H9 (cell line): ENCODE data around the gene FN1. TPM values are rescaled to one million over a fixed set of nuclear protein-coding genes. Genes with fewer than 3 reads are reported as not detected.

Experiments used
- DNase-seq: peaks from one replicate; pipeline ENCODE4 v3.0.0-alpha.2; 2017
- H2AFZ ChIP-seq: one replicate; pipeline ENCODE4 v1.6.1; 2013; ENCODE audit warnings: mild to moderate bottlenecking, low read length, control low read depth, moderate library complexity
- H2AK5ac ChIP-seq: 2 replicates; pipeline ENCODE4 v1.6.1; 2013; ENCODE audit warnings: low read length, control low read depth, mixed read lengths; ENCODE audit not compliant: insufficient read length
- H2BK120ac ChIP-seq: one replicate; pipeline ENCODE4 v1.6.1; 2013; ENCODE audit warnings: low read depth, mild to moderate bottlenecking, low read length, control low read depth, inconsistent platforms; ENCODE audit not compliant: poor library complexity, severe bottlenecking
- H2BK12ac ChIP-seq: 2 replicates; pipeline ENCODE4 v1.6.1; 2013; ENCODE audit warnings: low read length, control low read depth, mixed read lengths, low read depth; ENCODE audit not compliant: insufficient read length
- H2BK15ac ChIP-seq: 2 replicates; pipeline ENCODE4 v1.6.1; 2013; ENCODE audit warnings: low read depth, low read length, control low read depth
- H2BK20ac ChIP-seq: one replicate; pipeline ENCODE4 v1.6.1; 2013; ENCODE audit warnings: low read depth, mild to moderate bottlenecking, low read length, control low read depth, inconsistent platforms; ENCODE audit not compliant: poor library complexity, severe bottlenecking
- H2BK5ac ChIP-seq: 2 replicates; pipeline ENCODE4 v1.6.1; 2013; ENCODE audit warnings: low read length, control low read depth, mixed read lengths; ENCODE audit not compliant: insufficient read length
- H3K14ac ChIP-seq: 2 replicates; pipeline ENCODE4 v1.6.1; 2013; ENCODE audit warnings: low read length, control low read depth; ENCODE audit not compliant: insufficient read depth
- H3K18ac ChIP-seq: 2 replicates; pipeline ENCODE4 v1.6.1; 2013; ENCODE audit warnings: low read depth, mild to moderate bottlenecking, mixed read lengths, low read length, control low read depth; ENCODE audit not compliant: insufficient read length
- H3K23ac ChIP-seq: 2 replicates; pipeline ENCODE4 v1.6.1; 2013; ENCODE audit warnings: low read length, control low read depth, mixed read lengths, low read depth; ENCODE audit not compliant: insufficient read length
- H3K23me2 ChIP-seq: 2 replicates; pipeline ENCODE4 v1.6.1; 2013; ENCODE audit warnings: low read depth, mild to moderate bottlenecking, mixed read lengths, low read length, control low read depth; ENCODE audit not compliant: insufficient read length, poor library complexity, severe bottlenecking
- H3K27ac ChIP-seq: 2 replicates; pipeline ENCODE4 v1.5.1; 2013; ENCODE audit warnings: low read length, control low read depth, mixed read lengths, low read depth; ENCODE audit not compliant: insufficient read length
- H3K27me3 ChIP-seq: 2 replicates; pipeline ENCODE4 v1.6.1; 2013; ENCODE audit warnings: low read length, control low read depth, inconsistent platforms; ENCODE audit not compliant: insufficient read depth
- H3K4ac ChIP-seq: 2 replicates; pipeline ENCODE4 v1.6.1; 2013; ENCODE audit warnings: low read depth, mild to moderate bottlenecking, control low read depth, inconsistent platforms, low read length, moderate library complexity
- H3K4me1 ChIP-seq: 2 replicates; pipeline ENCODE4 v1.6.1; 2013; ENCODE audit warnings: low read length, control low read depth, inconsistent platforms; ENCODE audit not compliant: insufficient read depth
- H3K4me2 ChIP-seq: 2 replicates; pipeline ENCODE4 v1.6.1; 2013; ENCODE audit warnings: low read length, control low read depth, mixed read lengths; ENCODE audit not compliant: insufficient read length, insufficient read depth
- H3K56ac ChIP-seq: 2 replicates; pipeline ENCODE4 v1.6.1; 2013; ENCODE audit warnings: low read depth, mild to moderate bottlenecking, mixed read lengths, low read length, control low read depth; ENCODE audit not compliant: insufficient read length
- H3K79me1 ChIP-seq: 2 replicates; pipeline ENCODE4 v1.6.1; 2013; ENCODE audit warnings: low read depth, mild to moderate bottlenecking, moderate library complexity, low read length, control low read depth, inconsistent platforms; ENCODE audit not compliant: insufficient read depth, poor library complexity, severe bottlenecking
- H3K79me2 ChIP-seq: 2 replicates; pipeline ENCODE4 v1.6.1; 2013; ENCODE audit warnings: low read length, control low read depth, inconsistent platforms; ENCODE audit not compliant: insufficient read depth
- H3K9ac ChIP-seq: 2 replicates; pipeline ENCODE4 v1.6.1; 2013; ENCODE audit warnings: low read length, control low read depth, mixed read lengths; ENCODE audit not compliant: insufficient read length; ENCODE audit errors: extremely low read depth
- H3K9me3 ChIP-seq: one replicate; pipeline ENCODE4 v1.6.1; 2013; ENCODE audit warnings: low read depth, low read length, inconsistent platforms; ENCODE audit not compliant: control insufficient read depth
- H3T11ph ChIP-seq: one replicate; pipeline ENCODE4 v1.6.1; 2013; ENCODE audit warnings: mild to moderate bottlenecking, low read length, control low read depth, inconsistent platforms
- H4K20me1 ChIP-seq: one replicate; pipeline ENCODE4 v1.6.1; 2013; ENCODE audit not compliant: control insufficient read depth, insufficient read length, insufficient read depth
- H4K5ac ChIP-seq: 2 replicates; pipeline ENCODE4 v1.6.1; 2013; ENCODE audit warnings: low read depth, mild to moderate bottlenecking, mixed read lengths, low read length, control low read depth; ENCODE audit not compliant: insufficient read length
- H4K8ac ChIP-seq: replicated peaks from 2 replicates; pipeline ENCODE4 v1.6.1; 2013; ENCODE audit warnings: low read length, control low read depth, mixed read lengths, low read depth; ENCODE audit not compliant: insufficient read length
- H4K91ac ChIP-seq: 2 replicates; pipeline ENCODE4 v1.6.1; 2013; ENCODE audit warnings: low read depth, mild to moderate bottlenecking, moderate library complexity, mixed read lengths, low read length, control low read depth; ENCODE audit not compliant: insufficient read length
- H3K27ac Mint-ChIP-seq, 3 experiments: 2 replicates in 2 of 3; 3 replicates in 1 of 3; pipeline ENCODE4 v1.8.0; 2020 to 2021; ENCODE audit warnings: mixed read lengths in 3 of 3, mild to moderate bottlenecking in 1 of 3, moderate library complexity in 1 of 3
- H3K27me3 Mint-ChIP-seq: 2 replicates; pipeline ENCODE4 v1.8.0; 2021; ENCODE audit warnings: low read depth, mild to moderate bottlenecking, moderate library complexity, mixed read lengths
- H3K36me3 Mint-ChIP-seq, 3 experiments: 2 replicates in 2 of 3; 3 replicates in 1 of 3; pipeline ENCODE4 v1.8.0; 2020 to 2021; ENCODE audit warnings: low read depth in 3 of 3, mixed read lengths in 3 of 3; ENCODE audit not compliant: insufficient read depth in 1 of 3
- H3K4me1 Mint-ChIP-seq, 2 experiments: 2 replicates each; pipeline ENCODE4 v1.8.0; 2020; ENCODE audit warnings: mixed read lengths in 2 of 2
- H3K4me3 Mint-ChIP-seq, 2 experiments: 2 replicates in 1 of 2; 3 replicates in 1 of 2; pipeline ENCODE4 v1.8.0; 2020 to 2021; ENCODE audit warnings: mild to moderate bottlenecking in 2 of 2, mixed read lengths in 2 of 2, moderate library complexity in 1 of 2
- H3K9me3 Mint-ChIP-seq, 2 experiments: 2 replicates in 1 of 2; 3 replicates in 1 of 2; pipeline ENCODE4 v1.8.0; 2020; ENCODE audit warnings: mild to moderate bottlenecking in 2 of 2, mixed read lengths in 2 of 2, moderate library complexity in 1 of 2
- WGBS: extraction: QIAGEN DNeasy Blood & Tissue Kit; methylation state at CpG from one replicate; pipeline ENCODE4 v1.1.7; 2013; ENCODE audit warnings: missing lambda C conversion rate, low lambda C conversion rate, mixed read lengths; ENCODE audit not compliant: insufficient read length; ENCODE audit errors: extremely low coverage; 5-methylcytosine and 5-hydroxymethylcytosine counted together
- total RNA-seq: library from RNA; stranded (reverse); gene quantifications from 2 replicates; pipeline ENCODE4 v1.2.1, GENCODE V29; 2021
- TF ChIP-seq, protein P1 (sequence below): fragments of 200-600 bp; sonication (generic); conservative IDR thresholded peaks from 3 replicates; pipeline ENCODE4 v1.8.0; 2021; ENCODE audit warnings: antibody characterized with exemption, mild to moderate bottlenecking

Gene FN1
- total RNA-seq, 1 experiment from 2014 or later, result 56.0 TPM

DNA sequence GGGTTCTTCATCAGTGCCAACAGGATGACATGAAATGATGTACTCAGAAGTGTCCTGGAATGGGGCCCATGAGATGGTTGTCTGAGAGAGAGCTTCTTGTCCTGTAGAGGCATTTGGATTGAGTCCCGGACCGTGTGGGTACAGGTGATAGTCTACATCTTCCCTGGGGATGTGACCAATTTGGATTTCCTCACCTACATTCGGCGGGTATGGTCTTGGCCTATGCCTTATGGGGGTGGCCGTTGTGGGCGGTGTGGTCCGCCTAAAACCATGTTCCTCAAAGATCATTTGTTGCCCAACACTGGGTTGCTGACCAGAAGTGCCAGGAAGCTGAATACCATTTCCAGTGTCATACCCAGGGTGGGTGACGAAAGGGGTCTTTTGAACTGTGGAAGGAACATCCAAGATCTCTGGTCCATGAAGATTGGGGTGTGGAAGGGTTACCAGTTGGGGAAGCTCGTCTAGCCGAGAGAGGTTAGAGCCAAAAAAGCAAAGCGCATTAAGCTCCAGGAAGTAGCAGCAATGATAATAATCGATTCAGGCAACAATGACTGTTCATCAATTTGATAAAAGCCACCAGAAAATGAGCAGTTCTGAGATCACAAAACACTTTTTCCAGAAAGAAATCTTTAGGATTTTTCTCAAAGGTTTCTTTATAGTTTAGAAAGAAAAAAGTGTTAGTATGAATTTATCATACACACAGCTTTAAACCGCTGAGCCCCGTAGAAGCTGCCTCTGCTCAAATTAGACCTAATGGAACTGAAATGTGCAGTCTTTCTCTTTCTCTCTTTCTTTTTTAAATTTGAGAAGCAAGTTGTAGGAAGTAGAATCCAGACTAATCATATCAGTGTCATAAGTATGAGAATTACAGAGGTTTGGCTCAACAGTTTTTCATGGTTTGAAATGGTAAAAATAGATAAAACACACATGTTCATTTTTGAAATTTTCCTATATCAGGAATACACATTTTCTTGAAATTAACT is 63.7 kb downstream of the FN1 start:
- H3K4me1 ChIP-seq, result no peaks in the 10 kb centered on the region
- Mint-ChIP-seq H3K27me3 (no peaks in the 10 kb centered on the region), H3K4me1 (no peaks in the 10 kb centered on the region), H3K9me3 (no peaks in the 10 kb centered on the region), H3K27ac (peak overlapping the region in 1 of 3 experiments; percentile 14; a peak in 4 of 7 replicates), H3K36me3 (peaks cover 15 to 48% (median 26%) of the 10 kb centered on the region in 3 experiments; a peak in 6 of 7 replicates), H3K4me3 (no peak overlapping the region)
- H2BK15ac ChIP-seq, result no peak overlapping the region
- no peak overlapping the region for H3K4me2 ChIP-seq
- H4K5ac ChIP-seq, result no peak overlapping the region
- no peaks in the 10 kb centered on the region for H3K79me2 ChIP-seq
- H3K18ac ChIP-seq, result no peak overlapping the region
- no peak overlapping the region for H2BK12ac ChIP-seq
- no peaks in the 10 kb centered on the region for H4K20me1 ChIP-seq
- H4K8ac ChIP-seq, result no peak overlapping the region
- H3K27me3 ChIP-seq, result no peaks in the 10 kb centered on the region; the same call in 1 of the 2 replicates
- H3K9me3 ChIP-seq, result no peaks in the 10 kb centered on the region
- no peak overlapping the region for H3K23ac ChIP-seq
- H2AFZ ChIP-seq, result no peak overlapping the region
- H3K27ac ChIP-seq, result no peak overlapping the region
- H3K23me2 ChIP-seq, result peaks cover under 1% of the 10 kb centered on the region
- H2BK5ac ChIP-seq, result no peak overlapping the region
- H3T11ph ChIP-seq, result no peak overlapping the region
- TF ChIP-seq, protein P1, sequence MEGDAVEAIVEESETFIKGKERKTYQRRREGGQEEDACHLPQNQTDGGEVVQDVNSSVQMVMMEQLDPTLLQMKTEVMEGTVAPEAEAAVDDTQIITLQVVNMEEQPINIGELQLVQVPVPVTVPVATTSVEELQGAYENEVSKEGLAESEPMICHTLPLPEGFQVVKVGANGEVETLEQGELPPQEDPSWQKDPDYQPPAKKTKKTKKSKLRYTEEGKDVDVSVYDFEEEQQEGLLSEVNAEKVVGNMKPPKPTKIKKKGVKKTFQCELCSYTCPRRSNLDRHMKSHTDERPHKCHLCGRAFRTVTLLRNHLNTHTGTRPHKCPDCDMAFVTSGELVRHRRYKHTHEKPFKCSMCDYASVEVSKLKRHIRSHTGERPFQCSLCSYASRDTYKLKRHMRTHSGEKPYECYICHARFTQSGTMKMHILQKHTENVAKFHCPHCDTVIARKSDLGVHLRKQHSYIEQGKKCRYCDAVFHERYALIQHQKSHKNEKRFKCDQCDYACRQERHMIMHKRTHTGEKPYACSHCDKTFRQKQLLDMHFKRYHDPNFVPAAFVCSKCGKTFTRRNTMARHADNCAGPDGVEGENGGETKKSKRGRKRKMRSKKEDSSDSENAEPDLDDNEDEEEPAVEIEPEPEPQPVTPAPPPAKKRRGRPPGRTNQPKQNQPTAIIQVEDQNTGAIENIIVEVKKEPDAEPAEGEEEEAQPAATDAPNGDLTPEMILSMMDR, result no peak
- no CpG with 5 or more reads among the region's 14 CpGs for WGBS
- H3K14ac ChIP-seq, result no peak overlapping the region; the same call in 1 of the 2 replicates
- no peak overlapping the region for H3K4ac ChIP-seq
- H4K91ac ChIP-seq, result no peak overlapping the region
- DNase-seq, result no peak
- H3K9ac ChIP-seq, result no peak overlapping the region
- no peak overlapping the region for H2BK20ac ChIP-seq
- H3K56ac ChIP-seq, result no peak overlapping the region
- no peak overlapping the region for H2AK5ac ChIP-seq
- H3K79me1 ChIP-seq, result no peaks in the 10 kb centered on the region
- no peak overlapping the region for H2BK120ac ChIP-seq
